K562 (cell line): Measurements from ENCODE around the gene MIDN. TPM values are rescaled to one million over a fixed set of nuclear protein-coding genes. Genes with fewer than 3 reads are reported as not detected.
A peak's percentile ranks its signal among the peaks of the same experiment; 100 is the strongest.

Experiments
- ATAC-seq: fragments of 200-7000 bp; cut with Tn5 transposase; 3 replicates; pipeline ENCODE4 v1.9.1; 2020; ENCODE audit warnings: moderate library complexity
- BruUV-seq: library from RNA; stranded (reverse); fragments of 400-500 nt; replicated peaks from 2 replicates; lab custom pipeline; 2021; lab: Mats Ljungman, UMichigan
- CTCF ChIA-PET: fragments of 300-600 bp; formaldehyde crosslinking; extraction: SDS; loops from one replicate; lab custom pipeline; 2021; ENCODE audit warnings: low intra/inter-chr PET ratio; lab: Yijun Ruan, JAX
- POLR2A ChIA-PET: fragments of 300-600, 350-650 bp; sonication (Branson Sonifier 250); formaldehyde crosslinking; extraction: SDS; loops from one replicate; lab custom pipeline; 2021; ENCODE audit warnings: antibody characterized with exemption, inconsistent platforms; lab: Yijun Ruan, JAX
- DNase-seq, 4 experiments: peaks; one replicate each; pipeline versions ENCODE4 v3.0.0 to v3.0.0-alpha.2; 2011 to 2018; ENCODE audit warnings: low spot score in 3 of 4, mixed read lengths in 3 of 4; ENCODE audit errors: extremely low read depth in 1 of 4
- FAIRE-seq: peaks from 2 replicates; lab custom pipeline; 2011; peaks lifted over from hg19 to GRCh38; lab: Jason Lieb, UNC
- H2AFZ ChIP-seq: 2 replicates; pipeline ENCODE4 v1.6.0; 2011; ENCODE audit warnings: low read depth, low read length, control low read depth, inconsistent platforms
- H3K27ac ChIP-seq: fragments of 200-600 bp; 3 replicates; pipeline ENCODE4 v1.8.0; 2011; ENCODE audit warnings: low read depth, mild to moderate bottlenecking, control low read depth, inconsistent platforms, low read length, moderate library complexity, mixed read lengths; ENCODE audit errors: extremely low read depth
- H3K27me3 ChIP-seq, 2 experiments: fragments of 300-600 bp in 1 of 2; 2 replicates in 1 of 2; 3 replicates in 1 of 2; pipeline versions ENCODE4 v1.6.0 to v1.8.0; 2011; ENCODE audit warnings: inconsistent platforms in 2 of 2, low read length in 2 of 2, mild to moderate bottlenecking in 1 of 2, mixed read lengths in 1 of 2, moderate library complexity in 1 of 2; ENCODE audit not compliant: control insufficient read depth in 2 of 2, insufficient read depth in 2 of 2
- H3K36me3 ChIP-seq: fragments of 300-600 bp; 3 replicates; pipeline ENCODE4 v1.8.0; 2011; ENCODE audit warnings: mild to moderate bottlenecking, low read length, inconsistent platforms; ENCODE audit not compliant: control insufficient read depth, insufficient read depth
- H3K4me1 ChIP-seq, 2 experiments: fragments of 200-600 bp in 1 of 2; replicated peaks in 1 of 2; 2 replicates in 1 of 2; 3 replicates in 1 of 2; pipeline versions ENCODE4 v1.5.1 to v1.8.0; 2011; ENCODE audit warnings: inconsistent platforms in 2 of 2, low read length in 2 of 2, mild to moderate bottlenecking in 1 of 2, mixed read lengths in 1 of 2, moderate library complexity in 1 of 2; ENCODE audit not compliant: control insufficient read depth in 2 of 2, insufficient read depth in 2 of 2
- H3K4me2 ChIP-seq: 2 replicates; pipeline ENCODE4 v1.6.1; 2011; ENCODE audit warnings: low read length, control low read depth, inconsistent platforms, mixed read lengths; ENCODE audit not compliant: insufficient read depth
- H3K4me3 ChIP-seq: fragments of 200-600 bp; sonication (generic), shearing (Covaris generic); 2 replicates; pipeline ENCODE4 v1.5.1; 2016; ENCODE audit warnings: control low read depth, inconsistent platforms
- H3K79me2 ChIP-seq: fragments of 200-600 bp; 3 replicates; pipeline ENCODE4 v1.8.0; 2011; ENCODE audit warnings: low read length, inconsistent platforms; ENCODE audit not compliant: control insufficient read depth, insufficient read depth
- H3K9ac ChIP-seq, 2 experiments: 2 replicates each; pipeline versions ENCODE4 v1.6.0 to v1.6.1; 2011; ENCODE audit warnings: low read depth in 2 of 2, low read length in 2 of 2, control low read depth in 1 of 2, inconsistent platforms in 1 of 2, mild to moderate bottlenecking in 1 of 2, mixed read lengths in 1 of 2; ENCODE audit not compliant: insufficient read depth in 1 of 2
- H3K9me1 ChIP-seq: one replicate; pipeline ENCODE4 v1.6.0; 2011; ENCODE audit warnings: inconsistent platforms, mild to moderate bottlenecking, low read length, moderate library complexity; ENCODE audit not compliant: control insufficient read depth, insufficient read depth
- H3K9me3 ChIP-seq: replicated peaks from 2 replicates; pipeline ENCODE4 v1.5.1; 2011; ENCODE audit warnings: low read depth, low read length, inconsistent platforms; ENCODE audit not compliant: control insufficient read depth, insufficient read depth
- H4K20me1 ChIP-seq: replicated peaks from 2 replicates; pipeline ENCODE4 v1.6.1; 2011; ENCODE audit warnings: low read length, inconsistent platforms, mixed read lengths; ENCODE audit not compliant: control insufficient read depth, insufficient read depth
- EGR1 ChIP-seq: fragments of 450-650 bp; conservative IDR thresholded peaks from 2 replicates; pipeline ENCODE4 v1.6.1; 2017; ENCODE audit warnings: mild to moderate bottlenecking
- ETS2 ChIP-seq: IDR thresholded peaks from 2 replicates; pipeline ENCODE4 v1.6.1; 2016; ENCODE audit warnings: borderline replicate concordance, missing genetic modification characterization, mild to moderate bottlenecking, moderate library complexity, missing compliant biosample characterization; ENCODE audit not compliant: poor library complexity, severe bottlenecking
- PCBP1 ChIP-seq: fragments of 200-400 bp; formaldehyde crosslinking; IDR thresholded peaks from 2 replicates; pipeline ENCODE4 v1.6.1; 2018; ENCODE audit warnings: mild to moderate bottlenecking, low read depth, low read length; ENCODE audit not compliant: poor library complexity, severe bottlenecking
- POLR2G ChIP-seq: fragments of 200-400 bp; formaldehyde crosslinking; IDR thresholded peaks from 2 replicates; pipeline ENCODE4 v1.6.1; 2017; ENCODE audit warnings: low read depth, mild to moderate bottlenecking, antibody characterized with exemption, low read length, moderate library complexity
- RBFOX2 ChIP-seq: fragments of 200-400 bp; formaldehyde crosslinking; IDR thresholded peaks from 2 replicates; pipeline ENCODE4 v1.6.1; 2017; ENCODE audit warnings: low read depth, mild to moderate bottlenecking, low read length, moderate library complexity
- ZNF785 ChIP-seq: fragments of 250-450 bp; sonication (Bioruptor Pico); IDR thresholded peaks from 2 replicates; pipeline ENCODE4 v1.4.0; 2020; ENCODE audit warnings: mild to moderate bottlenecking
- WGBS: fragments of 100-300 bp; shearing (Covaris generic); methylation state at CpG from one replicate; pipeline ENCODE4 v1.1.6; 2016; ENCODE audit warnings: low coverage, mixed read lengths; ENCODE audit not compliant: insufficient coverage; ENCODE audit errors: missing lambda C conversion rate; 5-methylcytosine and 5-hydroxymethylcytosine counted together
- in situ Hi-C: fragments of 300-500 bp; cut with MboI; formaldehyde crosslinking; loops from 4 replicates; pipeline ENCODE4 v1.15.0; 2018; ENCODE audit warnings: inconsistent platforms, mixed read lengths
- intact Hi-C: fragments of 100-400 bp; cut with micrococcal nuclease; formaldehyde crosslinking; loops from 2 replicates; pipeline ENCODE4 v1.14.2; 2022
- polyA plus RNA-seq, 8 experiments: library from polyadenylated mRNA; depleted of rRNA in 4 of 8; stranded (reverse) in 5 of 8; unstranded in 3 of 8; fragments of >200 nt; fragmentation: Nextera tagmentation in 2 of 8; fragmentation: Illumina TruSeq in 1 of 8; extraction: Ambion mirVana in 2 of 8; extraction: Trizol in 1 of 8; gene quantifications; 2 replicates each; pipeline versions ENCODE4 v1.2.1 to v1.2.3, GENCODE V29; 2011 to 2014; ENCODE audit warnings: inconsistent platforms in 1 of 8, missing spikeins in 1 of 8
- total RNA-seq, 7 experiments: library from RNA; depleted of rRNA in 6 of 7; stranded (reverse); fragments of >200 nt in 6 of 7; fragmentation: Illumina TruSeq in 2 of 7; extraction: Trizol in 2 of 7; gene quantifications; 2 replicates each; pipeline versions ENCODE4 v1.2.1 to v1.2.3, GENCODE V29; 2011 to 2021; ENCODE audit warnings: low replicate concordance in 1 of 7
- TF ChIP-seq, protein P1 (sequence below): sonication (generic); formaldehyde crosslinking; IDR thresholded peaks from 2 replicates; pipeline ENCODE4 v1.8.1; 2023; ENCODE audit warnings: mild to moderate bottlenecking, missing genetic modification reagents

MIDN gene
- total and polyA plus RNA-seq, 9 of the 15 experiments (the other 6 are each of a cell fraction or from before 2014, with no cell fraction given) = 0.17 to 120 (median 10.1) TPM

DNA sequence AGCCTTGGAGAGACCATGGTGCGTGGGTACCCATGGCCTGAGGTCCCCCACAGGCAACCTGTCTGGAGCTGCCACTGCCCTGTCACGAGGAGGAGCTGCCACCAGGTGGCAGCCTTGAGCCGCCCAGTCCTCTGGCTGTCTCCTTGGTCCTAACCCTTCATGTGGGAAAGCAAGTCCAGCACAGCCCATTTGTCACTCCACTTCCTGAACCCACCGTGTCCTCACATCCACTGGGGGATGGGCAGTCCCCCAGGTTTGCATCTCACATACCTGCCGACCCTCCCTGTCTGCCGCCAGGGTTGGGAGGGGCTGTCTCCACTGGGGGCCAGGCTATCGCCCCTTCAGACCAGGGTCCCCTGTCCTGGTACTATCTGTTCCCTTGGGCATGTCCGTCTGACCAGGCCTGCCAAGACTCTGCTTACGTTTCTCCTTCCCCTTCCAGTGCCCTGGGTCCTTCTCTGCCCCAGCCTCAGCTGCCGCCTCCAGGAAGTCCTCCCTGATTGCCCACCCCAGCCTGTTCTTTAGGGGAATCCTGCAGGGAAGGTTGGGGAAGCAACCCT, 31.5 kb downstream of the MIDN start (continued):
- TF ChIP-seq, protein P1, sequence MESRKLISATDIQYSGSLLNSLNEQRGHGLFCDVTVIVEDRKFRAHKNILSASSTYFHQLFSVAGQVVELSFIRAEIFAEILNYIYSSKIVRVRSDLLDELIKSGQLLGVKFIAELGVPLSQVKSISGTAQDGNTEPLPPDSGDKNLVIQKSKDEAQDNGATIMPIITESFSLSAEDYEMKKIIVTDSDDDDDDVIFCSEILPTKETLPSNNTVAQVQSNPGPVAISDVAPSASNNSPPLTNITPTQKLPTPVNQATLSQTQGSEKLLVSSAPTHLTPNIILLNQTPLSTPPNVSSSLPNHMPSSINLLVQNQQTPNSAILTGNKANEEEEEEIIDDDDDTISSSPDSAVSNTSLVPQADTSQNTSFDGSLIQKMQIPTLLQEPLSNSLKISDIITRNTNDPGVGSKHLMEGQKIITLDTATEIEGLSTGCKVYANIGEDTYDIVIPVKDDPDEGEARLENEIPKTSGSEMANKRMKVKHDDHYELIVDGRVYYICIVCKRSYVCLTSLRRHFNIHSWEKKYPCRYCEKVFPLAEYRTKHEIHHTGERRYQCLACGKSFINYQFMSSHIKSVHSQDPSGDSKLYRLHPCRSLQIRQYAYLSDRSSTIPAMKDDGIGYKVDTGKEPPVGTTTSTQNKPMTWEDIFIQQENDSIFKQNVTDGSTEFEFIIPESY (CRISPR knock-in tag) = peak; percentile 72
- TF ChIP-seq, all 486 proteins: peak for 71

DNA sequence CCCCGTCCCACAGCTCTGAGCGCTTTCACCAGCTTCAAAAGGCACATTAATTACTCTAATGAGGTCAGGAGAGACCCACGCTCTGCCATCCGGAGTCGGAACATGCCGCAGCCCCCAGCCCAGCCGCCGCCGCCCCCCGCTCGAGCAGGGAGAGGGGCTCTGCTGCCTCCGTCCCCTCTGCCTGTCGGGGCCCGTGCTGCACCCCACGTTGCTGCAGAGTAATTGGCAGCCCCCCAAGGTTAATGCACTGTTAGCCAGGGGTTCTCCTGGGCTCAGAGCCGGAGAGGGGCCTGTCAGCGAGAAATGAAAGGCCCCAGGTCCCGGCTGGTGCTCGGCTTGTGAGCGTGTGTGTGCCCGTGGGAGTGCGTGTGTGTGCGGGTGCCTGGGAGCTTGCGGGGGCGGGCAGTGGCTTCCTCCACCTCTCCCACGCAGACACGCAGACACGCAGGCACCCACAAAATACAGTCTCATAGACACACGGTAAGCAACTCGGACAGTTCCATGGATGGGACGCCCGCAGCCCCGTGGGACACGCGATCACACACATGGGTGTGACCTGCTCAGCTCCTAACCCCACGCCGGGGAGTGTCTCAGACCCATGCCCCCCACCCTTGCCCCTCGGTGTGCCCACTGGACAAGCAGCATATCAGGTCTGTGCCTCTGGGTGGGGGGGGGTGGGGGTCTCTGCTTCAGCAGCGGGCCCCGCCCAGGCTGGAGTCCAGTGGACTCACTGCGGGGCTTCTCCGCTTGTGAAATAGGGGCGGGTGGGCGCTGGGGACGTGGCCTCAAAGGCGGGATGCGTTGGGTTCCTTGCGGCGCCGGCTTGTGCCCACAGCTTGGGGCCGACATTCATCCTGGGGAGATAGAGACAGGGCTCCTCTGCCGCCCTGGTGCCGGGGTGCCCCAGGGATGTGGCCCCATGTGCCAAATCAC, 32.5 kb downstream of the MIDN start:
- no peak for TF ChIP-seq ZNF785
- TF ChIP-seq ETS2 (tag) = no peak
- peak; percentile 63 for TF ChIP-seq POLR2G
- TF ChIP-seq PCBP1 = peak; percentile 4
- peak; percentile 56 for TF ChIP-seq EGR1
- peak; percentile 33; the same call in 1 of the 2 replicates for TF ChIP-seq RBFOX2
- TF ChIP-seq, all 486 proteins: peak for 4
- Histone ChIP-seq H3K4me2 (no peak overlapping the region), H3K36me3 (peaks cover 41% of the 10 kb centered on the region; the same call in 2 of the 3 replicates), H3K79me2 (peaks cover 16% of the 10 kb centered on the region), H3K4me1 (peaks cover 11 to 79% of the 10 kb centered on the region in 2 experiments; a peak in 3 of 5 replicates), H3K9ac (peak overlapping the region in 1 of 2 experiments; percentile 21; a peak in 1 of 4 replicates), H3K27me3 (peaks cover 9 to 11% of the 10 kb centered on the region in 2 experiments; a peak in 3 of 5 replicates), H3K27ac (no peak overlapping the region), H4K20me1 (peaks cover 20% of the 10 kb centered on the region), H3K9me3 (no peaks in the 10 kb centered on the region), H3K9me1 (no peaks in the 10 kb centered on the region), H3K4me3 (no peak overlapping the region), H2AFZ (no peak overlapping the region)
- WGBS = 75% methylated on average over 25 of the region's 53 CpGs
- BruUV-seq = no TSS peak
- intact Hi-C loops (no loop called here), in situ Hi-C loops (no loop called here)
- ATAC-seq (no peak), FAIRE-seq (no peak), DNase-seq (no peak)
- ChIA-PET POLR2A (interaction anchor here (2.4 kb wide), 1 partner anchor 12 kb away, joined by 21 read pairs; the partner anchor contains the start of gene CIRBP), CTCF (interaction anchor here (1.5 kb wide), 1 partner anchor 91 kb away, joined by 7 read pairs; no protein-coding TSS in a partner anchor)
